WTC11 (cell line): ENCODE results near the gene CPT1B. TPM values are rescaled to one million over a fixed set of nuclear protein-coding genes. Genes with fewer than 3 reads are reported as not detected.

ENCODE experiments used
- ELF4 ChIP-seq: sonication (generic); formaldehyde crosslinking; IDR thresholded peaks from 2 replicates; pipeline ENCODE4 v1.8.1; 2022; ENCODE audit warnings: low read depth, mild to moderate bottlenecking, moderate library complexity, missing genetic modification reagents
- ESRRA ChIP-seq: sonication (generic); formaldehyde crosslinking; IDR thresholded peaks from 2 replicates; pipeline ENCODE4 v1.8.1; 2022; ENCODE audit warnings: mild to moderate bottlenecking, missing genetic modification reagents, borderline replicate concordance
- NFATC4 ChIP-seq: fragments of 250-450 bp; sonication (Bioruptor Pico); IDR thresholded peaks from 2 replicates; pipeline ENCODE4 v1.9.0; 2021; ENCODE audit warnings: mild to moderate bottlenecking
- RORB ChIP-seq: fragments of 250-450 bp; sonication (Bioruptor Pico); IDR thresholded peaks from 2 replicates; pipeline ENCODE4 v1.9.0; 2021; ENCODE audit warnings: mild to moderate bottlenecking
- SMAD3 ChIP-seq: sonication (generic); formaldehyde crosslinking; IDR thresholded peaks from 2 replicates; pipeline ENCODE4 v1.8.0; 2022; ENCODE audit warnings: missing genetic modification reagents, mild to moderate bottlenecking, borderline replicate concordance
- SOX15 ChIP-seq: fragments of 250-450 bp; sonication (Bioruptor Pico); IDR thresholded peaks from 2 replicates; pipeline ENCODE4 v1.9.0; 2021; ENCODE audit warnings: mild to moderate bottlenecking
- ZNF219 ChIP-seq: sonication (generic); formaldehyde crosslinking; IDR thresholded peaks from 2 replicates; pipeline ENCODE4 v1.8.0; 2023; ENCODE audit warnings: missing genetic modification reagents, mild to moderate bottlenecking, borderline replicate concordance
- total RNA-seq: library from RNA; stranded (reverse); gene quantifications from 3 replicates; pipeline ENCODE4 v1.2.3, GENCODE V29; 2021
- TF ChIP-seq, protein P1 (sequence below): sonication (generic); formaldehyde crosslinking; IDR thresholded peaks from 2 replicates; pipeline ENCODE4 v1.8.1; 2022; ENCODE audit warnings: low read depth, missing genetic modification reagents, borderline replicate concordance
- TF ChIP-seq, protein P2 (sequence below): sonication (generic); formaldehyde crosslinking; IDR thresholded peaks from 2 replicates; pipeline ENCODE4 v1.8.1; 2023; ENCODE audit warnings: mild to moderate bottlenecking, missing genetic modification reagents
- TF ChIP-seq, protein P3 (sequence below): sonication (generic); formaldehyde crosslinking; IDR thresholded peaks from 2 replicates; pipeline ENCODE4 v1.8.1; 2023; ENCODE audit warnings: mild to moderate bottlenecking, missing genetic modification reagents, borderline replicate concordance
- TF ChIP-seq, protein P4 (sequence below): sonication (generic); formaldehyde crosslinking; IDR thresholded peaks from 2 replicates; pipeline ENCODE4 v1.8.1; 2022; ENCODE audit warnings: low read depth, mild to moderate bottlenecking, moderate library complexity, missing genetic modification reagents, borderline replicate concordance
- TF ChIP-seq, protein P5 (sequence below): sonication (generic); formaldehyde crosslinking; IDR thresholded peaks from 2 replicates; pipeline ENCODE4 v1.8.0; 2022; ENCODE audit warnings: mild to moderate bottlenecking, missing genetic modification reagents
- TF ChIP-seq, protein P6 (sequence below): sonication (generic); formaldehyde crosslinking; IDR thresholded peaks from 2 replicates; pipeline ENCODE4 v1.8.0; 2023; ENCODE audit warnings: missing genetic modification reagents
- TF ChIP-seq, protein P7 (sequence below): fragments of 250-450 bp; sonication (Bioruptor Pico); IDR thresholded peaks from 2 replicates; pipeline ENCODE4 v1.9.0; 2021; ENCODE audit warnings: mild to moderate bottlenecking, borderline replicate concordance
- TF ChIP-seq, protein P8 (sequence below): sonication (generic); formaldehyde crosslinking; IDR thresholded peaks from 2 replicates; pipeline ENCODE4 v1.8.0; 2023; ENCODE audit warnings: missing genetic modification reagents, mild to moderate bottlenecking, borderline replicate concordance
- TF ChIP-seq, protein P9 (sequence below): fragments of 250-450 bp; sonication (Bioruptor Pico); IDR thresholded peaks from 2 replicates; pipeline ENCODE4 v1.8.0; 2021; ENCODE audit warnings: mild to moderate bottlenecking

CPT1B gene
- total RNA-seq, 1 experiment from 2014 or later: 33.7 TPM

DNA sequence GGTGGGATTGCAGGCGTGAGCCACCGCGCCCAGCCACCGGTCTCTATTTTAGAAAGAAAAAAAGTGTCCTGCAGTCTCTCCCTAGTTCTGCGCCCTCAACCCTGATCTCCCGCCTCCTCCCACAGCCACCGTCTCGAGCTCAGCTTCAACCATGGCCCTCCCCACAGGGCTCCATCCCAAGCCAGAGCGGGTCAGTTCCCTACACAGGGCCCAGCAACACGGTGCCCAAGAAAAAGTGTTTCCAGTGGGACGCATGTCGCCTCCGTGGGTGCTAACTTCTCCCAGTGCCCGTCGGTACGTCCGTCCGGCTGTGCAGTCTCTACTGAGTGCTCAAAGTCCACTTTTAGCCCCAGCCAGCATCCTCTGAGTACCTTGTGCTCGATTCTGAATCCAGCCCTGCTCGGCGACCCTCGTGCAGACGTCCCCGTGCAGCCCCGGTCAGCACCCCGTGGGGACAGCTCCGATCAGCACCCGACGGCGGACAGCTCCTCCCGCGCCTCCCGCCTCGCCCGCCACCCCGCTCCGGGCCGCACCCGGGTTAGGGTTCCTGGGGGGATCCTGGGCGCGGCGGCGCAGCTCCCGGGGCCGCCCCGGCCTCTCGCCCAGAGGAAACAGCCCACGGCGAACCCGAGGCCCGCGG, 21.7 kb upstream of the CPT1B start (continued):
- TF ChIP-seq RORB (CRISPR knock-in tag): no peak
- TF ChIP-seq, protein P1, sequence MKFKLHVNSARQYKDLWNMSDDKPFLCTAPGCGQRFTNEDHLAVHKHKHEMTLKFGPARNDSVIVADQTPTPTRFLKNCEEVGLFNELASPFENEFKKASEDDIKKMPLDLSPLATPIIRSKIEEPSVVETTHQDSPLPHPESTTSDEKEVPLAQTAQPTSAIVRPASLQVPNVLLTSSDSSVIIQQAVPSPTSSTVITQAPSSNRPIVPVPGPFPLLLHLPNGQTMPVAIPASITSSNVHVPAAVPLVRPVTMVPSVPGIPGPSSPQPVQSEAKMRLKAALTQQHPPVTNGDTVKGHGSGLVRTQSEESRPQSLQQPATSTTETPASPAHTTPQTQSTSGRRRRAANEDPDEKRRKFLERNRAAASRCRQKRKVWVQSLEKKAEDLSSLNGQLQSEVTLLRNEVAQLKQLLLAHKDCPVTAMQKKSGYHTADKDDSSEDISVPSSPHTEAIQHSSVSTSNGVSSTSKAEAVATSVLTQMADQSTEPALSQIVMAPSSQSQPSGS (CRISPR knock-in tag): peak; percentile 93
- TF ChIP-seq, protein P2, sequence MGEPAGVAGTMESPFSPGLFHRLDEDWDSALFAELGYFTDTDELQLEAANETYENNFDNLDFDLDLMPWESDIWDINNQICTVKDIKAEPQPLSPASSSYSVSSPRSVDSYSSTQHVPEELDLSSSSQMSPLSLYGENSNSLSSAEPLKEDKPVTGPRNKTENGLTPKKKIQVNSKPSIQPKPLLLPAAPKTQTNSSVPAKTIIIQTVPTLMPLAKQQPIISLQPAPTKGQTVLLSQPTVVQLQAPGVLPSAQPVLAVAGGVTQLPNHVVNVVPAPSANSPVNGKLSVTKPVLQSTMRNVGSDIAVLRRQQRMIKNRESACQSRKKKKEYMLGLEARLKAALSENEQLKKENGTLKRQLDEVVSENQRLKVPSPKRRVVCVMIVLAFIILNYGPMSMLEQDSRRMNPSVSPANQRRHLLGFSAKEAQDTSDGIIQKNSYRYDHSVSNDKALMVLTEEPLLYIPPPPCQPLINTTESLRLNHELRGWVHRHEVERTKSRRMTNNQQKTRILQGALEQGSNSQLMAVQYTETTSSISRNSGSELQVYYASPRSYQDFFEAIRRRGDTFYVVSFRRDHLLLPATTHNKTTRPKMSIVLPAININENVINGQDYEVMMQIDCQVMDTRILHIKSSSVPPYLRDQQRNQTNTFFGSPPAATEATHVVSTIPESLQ (CRISPR knock-in tag): peak; percentile 86
- TF ChIP-seq, protein P3, sequence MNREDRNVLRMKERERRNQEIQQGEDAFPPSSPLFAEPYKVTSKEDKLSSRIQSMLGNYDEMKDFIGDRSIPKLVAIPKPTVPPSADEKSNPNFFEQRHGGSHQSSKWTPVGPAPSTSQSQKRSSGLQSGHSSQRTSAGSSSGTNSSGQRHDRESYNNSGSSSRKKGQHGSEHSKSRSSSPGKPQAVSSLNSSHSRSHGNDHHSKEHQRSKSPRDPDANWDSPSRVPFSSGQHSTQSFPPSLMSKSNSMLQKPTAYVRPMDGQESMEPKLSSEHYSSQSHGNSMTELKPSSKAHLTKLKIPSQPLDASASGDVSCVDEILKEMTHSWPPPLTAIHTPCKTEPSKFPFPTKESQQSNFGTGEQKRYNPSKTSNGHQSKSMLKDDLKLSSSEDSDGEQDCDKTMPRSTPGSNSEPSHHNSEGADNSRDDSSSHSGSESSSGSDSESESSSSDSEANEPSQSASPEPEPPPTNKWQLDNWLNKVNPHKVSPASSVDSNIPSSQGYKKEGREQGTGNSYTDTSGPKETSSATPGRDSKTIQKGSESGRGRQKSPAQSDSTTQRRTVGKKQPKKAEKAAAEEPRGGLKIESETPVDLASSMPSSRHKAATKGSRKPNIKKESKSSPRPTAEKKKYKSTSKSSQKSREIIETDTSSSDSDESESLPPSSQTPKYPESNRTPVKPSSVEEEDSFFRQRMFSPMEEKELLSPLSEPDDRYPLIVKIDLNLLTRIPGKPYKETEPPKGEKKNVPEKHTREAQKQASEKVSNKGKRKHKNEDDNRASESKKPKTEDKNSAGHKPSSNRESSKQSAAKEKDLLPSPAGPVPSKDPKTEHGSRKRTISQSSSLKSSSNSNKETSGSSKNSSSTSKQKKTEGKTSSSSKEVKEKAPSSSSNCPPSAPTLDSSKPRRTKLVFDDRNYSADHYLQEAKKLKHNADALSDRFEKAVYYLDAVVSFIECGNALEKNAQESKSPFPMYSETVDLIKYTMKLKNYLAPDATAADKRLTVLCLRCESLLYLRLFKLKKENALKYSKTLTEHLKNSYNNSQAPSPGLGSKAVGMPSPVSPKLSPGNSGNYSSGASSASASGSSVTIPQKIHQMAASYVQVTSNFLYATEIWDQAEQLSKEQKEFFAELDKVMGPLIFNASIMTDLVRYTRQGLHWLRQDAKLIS (CRISPR knock-in tag): no peak
- TF ChIP-seq, protein P4, sequence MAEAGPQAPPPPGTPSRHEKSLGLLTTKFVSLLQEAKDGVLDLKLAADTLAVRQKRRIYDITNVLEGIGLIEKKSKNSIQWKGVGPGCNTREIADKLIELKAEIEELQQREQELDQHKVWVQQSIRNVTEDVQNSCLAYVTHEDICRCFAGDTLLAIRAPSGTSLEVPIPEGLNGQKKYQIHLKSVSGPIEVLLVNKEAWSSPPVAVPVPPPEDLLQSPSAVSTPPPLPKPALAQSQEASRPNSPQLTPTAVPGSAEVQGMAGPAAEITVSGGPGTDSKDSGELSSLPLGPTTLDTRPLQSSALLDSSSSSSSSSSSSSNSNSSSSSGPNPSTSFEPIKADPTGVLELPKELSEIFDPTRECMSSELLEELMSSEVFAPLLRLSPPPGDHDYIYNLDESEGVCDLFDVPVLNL (CRISPR knock-in tag): peak; percentile 98
- TF ChIP-seq, protein P5, sequence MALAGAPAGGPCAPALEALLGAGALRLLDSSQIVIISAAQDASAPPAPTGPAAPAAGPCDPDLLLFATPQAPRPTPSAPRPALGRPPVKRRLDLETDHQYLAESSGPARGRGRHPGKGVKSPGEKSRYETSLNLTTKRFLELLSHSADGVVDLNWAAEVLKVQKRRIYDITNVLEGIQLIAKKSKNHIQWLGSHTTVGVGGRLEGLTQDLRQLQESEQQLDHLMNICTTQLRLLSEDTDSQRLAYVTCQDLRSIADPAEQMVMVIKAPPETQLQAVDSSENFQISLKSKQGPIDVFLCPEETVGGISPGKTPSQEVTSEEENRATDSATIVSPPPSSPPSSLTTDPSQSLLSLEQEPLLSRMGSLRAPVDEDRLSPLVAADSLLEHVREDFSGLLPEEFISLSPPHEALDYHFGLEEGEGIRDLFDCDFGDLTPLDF: peak; percentile 96
- TF ChIP-seq ESRRA (CRISPR knock-in tag): peak; percentile 99
- TF ChIP-seq, protein P6, sequence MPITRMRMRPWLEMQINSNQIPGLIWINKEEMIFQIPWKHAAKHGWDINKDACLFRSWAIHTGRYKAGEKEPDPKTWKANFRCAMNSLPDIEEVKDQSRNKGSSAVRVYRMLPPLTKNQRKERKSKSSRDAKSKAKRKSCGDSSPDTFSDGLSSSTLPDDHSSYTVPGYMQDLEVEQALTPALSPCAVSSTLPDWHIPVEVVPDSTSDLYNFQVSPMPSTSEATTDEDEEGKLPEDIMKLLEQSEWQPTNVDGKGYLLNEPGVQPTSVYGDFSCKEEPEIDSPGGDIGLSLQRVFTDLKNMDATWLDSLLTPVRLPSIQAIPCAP (CRISPR knock-in tag): peak; percentile 99
- TF ChIP-seq ZNF219 (CRISPR knock-in tag): peak; percentile 99
- TF ChIP-seq NFATC4: no peak
- TF ChIP-seq, protein P7, sequence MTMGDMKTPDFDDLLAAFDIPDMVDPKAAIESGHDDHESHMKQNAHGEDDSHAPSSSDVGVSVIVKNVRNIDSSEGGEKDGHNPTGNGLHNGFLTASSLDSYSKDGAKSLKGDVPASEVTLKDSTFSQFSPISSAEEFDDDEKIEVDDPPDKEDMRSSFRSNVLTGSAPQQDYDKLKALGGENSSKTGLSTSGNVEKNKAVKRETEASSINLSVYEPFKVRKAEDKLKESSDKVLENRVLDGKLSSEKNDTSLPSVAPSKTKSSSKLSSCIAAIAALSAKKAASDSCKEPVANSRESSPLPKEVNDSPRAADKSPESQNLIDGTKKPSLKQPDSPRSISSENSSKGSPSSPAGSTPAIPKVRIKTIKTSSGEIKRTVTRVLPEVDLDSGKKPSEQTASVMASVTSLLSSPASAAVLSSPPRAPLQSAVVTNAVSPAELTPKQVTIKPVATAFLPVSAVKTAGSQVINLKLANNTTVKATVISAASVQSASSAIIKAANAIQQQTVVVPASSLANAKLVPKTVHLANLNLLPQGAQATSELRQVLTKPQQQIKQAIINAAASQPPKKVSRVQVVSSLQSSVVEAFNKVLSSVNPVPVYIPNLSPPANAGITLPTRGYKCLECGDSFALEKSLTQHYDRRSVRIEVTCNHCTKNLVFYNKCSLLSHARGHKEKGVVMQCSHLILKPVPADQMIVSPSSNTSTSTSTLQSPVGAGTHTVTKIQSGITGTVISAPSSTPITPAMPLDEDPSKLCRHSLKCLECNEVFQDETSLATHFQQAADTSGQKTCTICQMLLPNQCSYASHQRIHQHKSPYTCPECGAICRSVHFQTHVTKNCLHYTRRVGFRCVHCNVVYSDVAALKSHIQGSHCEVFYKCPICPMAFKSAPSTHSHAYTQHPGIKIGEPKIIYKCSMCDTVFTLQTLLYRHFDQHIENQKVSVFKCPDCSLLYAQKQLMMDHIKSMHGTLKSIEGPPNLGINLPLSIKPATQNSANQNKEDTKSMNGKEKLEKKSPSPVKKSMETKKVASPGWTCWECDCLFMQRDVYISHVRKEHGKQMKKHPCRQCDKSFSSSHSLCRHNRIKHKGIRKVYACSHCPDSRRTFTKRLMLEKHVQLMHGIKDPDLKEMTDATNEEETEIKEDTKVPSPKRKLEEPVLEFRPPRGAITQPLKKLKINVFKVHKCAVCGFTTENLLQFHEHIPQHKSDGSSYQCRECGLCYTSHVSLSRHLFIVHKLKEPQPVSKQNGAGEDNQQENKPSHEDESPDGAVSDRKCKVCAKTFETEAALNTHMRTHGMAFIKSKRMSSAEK (CRISPR knock-in tag): no peak
- TF ChIP-seq ELF4 (CRISPR knock-in tag): peak; percentile 99
- TF ChIP-seq, protein P8, sequence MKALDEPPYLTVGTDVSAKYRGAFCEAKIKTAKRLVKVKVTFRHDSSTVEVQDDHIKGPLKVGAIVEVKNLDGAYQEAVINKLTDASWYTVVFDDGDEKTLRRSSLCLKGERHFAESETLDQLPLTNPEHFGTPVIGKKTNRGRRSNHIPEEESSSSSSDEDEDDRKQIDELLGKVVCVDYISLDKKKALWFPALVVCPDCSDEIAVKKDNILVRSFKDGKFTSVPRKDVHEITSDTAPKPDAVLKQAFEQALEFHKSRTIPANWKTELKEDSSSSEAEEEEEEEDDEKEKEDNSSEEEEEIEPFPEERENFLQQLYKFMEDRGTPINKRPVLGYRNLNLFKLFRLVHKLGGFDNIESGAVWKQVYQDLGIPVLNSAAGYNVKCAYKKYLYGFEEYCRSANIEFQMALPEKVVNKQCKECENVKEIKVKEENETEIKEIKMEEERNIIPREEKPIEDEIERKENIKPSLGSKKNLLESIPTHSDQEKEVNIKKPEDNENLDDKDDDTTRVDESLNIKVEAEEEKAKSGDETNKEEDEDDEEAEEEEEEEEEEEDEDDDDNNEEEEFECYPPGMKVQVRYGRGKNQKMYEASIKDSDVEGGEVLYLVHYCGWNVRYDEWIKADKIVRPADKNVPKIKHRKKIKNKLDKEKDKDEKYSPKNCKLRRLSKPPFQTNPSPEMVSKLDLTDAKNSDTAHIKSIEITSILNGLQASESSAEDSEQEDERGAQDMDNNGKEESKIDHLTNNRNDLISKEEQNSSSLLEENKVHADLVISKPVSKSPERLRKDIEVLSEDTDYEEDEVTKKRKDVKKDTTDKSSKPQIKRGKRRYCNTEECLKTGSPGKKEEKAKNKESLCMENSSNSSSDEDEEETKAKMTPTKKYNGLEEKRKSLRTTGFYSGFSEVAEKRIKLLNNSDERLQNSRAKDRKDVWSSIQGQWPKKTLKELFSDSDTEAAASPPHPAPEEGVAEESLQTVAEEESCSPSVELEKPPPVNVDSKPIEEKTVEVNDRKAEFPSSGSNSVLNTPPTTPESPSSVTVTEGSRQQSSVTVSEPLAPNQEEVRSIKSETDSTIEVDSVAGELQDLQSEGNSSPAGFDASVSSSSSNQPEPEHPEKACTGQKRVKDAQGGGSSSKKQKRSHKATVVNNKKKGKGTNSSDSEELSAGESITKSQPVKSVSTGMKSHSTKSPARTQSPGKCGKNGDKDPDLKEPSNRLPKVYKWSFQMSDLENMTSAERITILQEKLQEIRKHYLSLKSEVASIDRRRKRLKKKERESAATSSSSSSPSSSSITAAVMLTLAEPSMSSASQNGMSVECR (CRISPR knock-in tag): peak; percentile 100
- TF ChIP-seq SMAD3: peak; percentile 96; the same call in 1 of the 2 replicates
- TF ChIP-seq SOX15: no peak
- TF ChIP-seq, protein P9, sequence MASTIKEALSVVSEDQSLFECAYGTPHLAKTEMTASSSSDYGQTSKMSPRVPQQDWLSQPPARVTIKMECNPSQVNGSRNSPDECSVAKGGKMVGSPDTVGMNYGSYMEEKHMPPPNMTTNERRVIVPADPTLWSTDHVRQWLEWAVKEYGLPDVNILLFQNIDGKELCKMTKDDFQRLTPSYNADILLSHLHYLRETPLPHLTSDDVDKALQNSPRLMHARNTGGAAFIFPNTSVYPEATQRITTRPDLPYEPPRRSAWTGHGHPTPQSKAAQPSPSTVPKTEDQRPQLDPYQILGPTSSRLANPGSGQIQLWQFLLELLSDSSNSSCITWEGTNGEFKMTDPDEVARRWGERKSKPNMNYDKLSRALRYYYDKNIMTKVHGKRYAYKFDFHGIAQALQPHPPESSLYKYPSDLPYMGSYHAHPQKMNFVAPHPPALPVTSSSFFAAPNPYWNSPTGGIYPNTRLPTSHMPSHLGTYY (CRISPR knock-in tag): peak; percentile 78; the same call in 1 of the 2 replicates
